ENCODE measurements around the gene CDH19. TPM values are rescaled to one million over a fixed set of nuclear protein-coding genes. Genes with fewer than 3 reads are reported as not detected.

Gene CDH19
- total RNA-seq, 1 experiment from 2014 or later, result not detected

- Histone ChIP-seq H3K9me3 (ENCODE audit: low read depth, low read length, poor library complexity, severe bottlenecking) (no peaks in the 10 kb centered on the region), H3K4me1 (ENCODE audit: insufficient read depth, low read length, poor library complexity, severe bottlenecking) (no peaks in the 10 kb centered on the region), H3K36me3 (ENCODE audit: insufficient read depth, low read length, poor library complexity, severe bottlenecking) (no peaks in the 10 kb centered on the region), H3K27ac (ENCODE audit: low read depth, low read length, poor library complexity, severe bottlenecking) (no peak overlapping the region), H3K4me3 (ENCODE audit: low read depth, low read length, poor library complexity, severe bottlenecking) (no peak overlapping the region), H3K27me3 (replicated peaks; ENCODE audit: insufficient read depth, low read depth, low read length, poor library complexity) (no peaks in the 10 kb centered on the region)
- TF ChIP-seq CTCF (conservative IDR thresholded peaks at IDR 0.05; ENCODE audit: low read depth, low read length) (no peak), EZH2 (IDR thresholded peaks at IDR 0.05; ENCODE audit: borderline replicate concordance, low read depth, low read length, poor library complexity, severe bottlenecking) (no peak)
- no peak for DNase-seq (ENCODE audit: low spot score)
- BruUV-seq (replicated peaks), result no TSS peak
- intact Hi-C loops (cut with micrococcal nuclease; ENCODE audit: unreplicated experiment), result no loop called here
- ChIA-PET POLR2A (ENCODE audit: low non-redundant PET) (no interaction called here), CTCF (no interaction called here)
Measured at GRCh38 chr18:66645983-66646382, 42.1 kb upstream of the CDH19 start.

- POLR2A ChIA-PET (ENCODE audit: low non-redundant PET), result no interaction called here
- Histone ChIP-seq H3K9me3 (ENCODE audit: low read depth, low read length, poor library complexity, severe bottlenecking) (no peaks in the 10 kb centered on the region), H3K4me1 (ENCODE audit: insufficient read depth, low read length, poor library complexity, severe bottlenecking) (no peaks in the 10 kb centered on the region), H3K4me3 (ENCODE audit: low read depth, low read length, poor library complexity, severe bottlenecking) (no peak overlapping the region), H3K36me3 (ENCODE audit: insufficient read depth, low read length, poor library complexity, severe bottlenecking) (no peaks in the 10 kb centered on the region), H3K27me3 (replicated peaks; ENCODE audit: insufficient read depth, low read depth, low read length, poor library complexity) (no peaks in the 10 kb centered on the region), H3K27ac (ENCODE audit: low read depth, low read length, poor library complexity, severe bottlenecking) (no peak overlapping the region)
- intact Hi-C loops (cut with micrococcal nuclease; ENCODE audit: unreplicated experiment), result no loop called here
- CTCF ChIA-PET, result no interaction called here
- BruUV-seq (replicated peaks), result no TSS peak
- DNase-seq (ENCODE audit: low spot score), result no peak
- TF ChIP-seq CTCF (conservative IDR thresholded peaks at IDR 0.05; ENCODE audit: low read depth, low read length), result no peak
- no peak for TF ChIP-seq EZH2 (IDR thresholded peaks at IDR 0.05; ENCODE audit: borderline replicate concordance, low read depth, low read length, poor library complexity, severe bottlenecking)
Measured at GRCh38 chr18:66641056-66641455, 37.2 kb upstream of the CDH19 start.

- H3K36me3 ChIP-seq (ENCODE audit: insufficient read depth, low read length, poor library complexity, severe bottlenecking), result no peaks in the 10 kb centered on the region
- no peak overlapping the region for H3K4me3 ChIP-seq (ENCODE audit: low read depth, low read length, poor library complexity, severe bottlenecking)
- ChIA-PET CTCF (no interaction called here), POLR2A (ENCODE audit: low non-redundant PET) (no interaction called here)
- H3K27me3 ChIP-seq (replicated peaks; ENCODE audit: insufficient read depth, low read depth, low read length, poor library complexity), result no peaks in the 10 kb centered on the region
- no TSS peak for BruUV-seq (replicated peaks)
- no peaks in the 10 kb centered on the region for H3K9me3 ChIP-seq (ENCODE audit: low read depth, low read length, poor library complexity, severe bottlenecking)
- no peaks in the 10 kb centered on the region for H3K4me1 ChIP-seq (ENCODE audit: insufficient read depth, low read length, poor library complexity, severe bottlenecking)
- intact Hi-C loops (cut with micrococcal nuclease; ENCODE audit: unreplicated experiment), result no loop called here
- TF ChIP-seq EZH2 (IDR thresholded peaks at IDR 0.05; ENCODE audit: borderline replicate concordance, low read depth, low read length, poor library complexity, severe bottlenecking), result no peak
- no peak for TF ChIP-seq CTCF (conservative IDR thresholded peaks at IDR 0.05; ENCODE audit: low read depth, low read length)
- H3K27ac ChIP-seq (ENCODE audit: low read depth, low read length, poor library complexity, severe bottlenecking), result no peak overlapping the region
- peak; percentile 9 for DNase-seq (ENCODE audit: low spot score)
Measured at GRCh38 chr18:66640431-66640830, 36.5 kb upstream of the CDH19 start.
